GM12864 (cell line): ENCODE data around the gene RCCD1.

Experiments
- DNase-seq: peaks from one replicate; pipeline ENCODE4 v3.0.0-alpha.2; 2011; ENCODE audit warnings: low read depth
- H3K4me3 ChIP-seq: 2 replicates; pipeline ENCODE4 v1.5.1; 2011; ENCODE audit warnings: mild to moderate bottlenecking, low read depth, low read length, control low read depth
- TF ChIP-seq, protein P1 (sequence below): IDR thresholded peaks from 2 replicates; pipeline ENCODE4 v1.5.1; 2011; ENCODE audit warnings: low read depth, mild to moderate bottlenecking, moderate library complexity, low read length, control low read depth, inconsistent platforms; ENCODE audit errors: missing control alignments

Gene RCCD1

DNA sequence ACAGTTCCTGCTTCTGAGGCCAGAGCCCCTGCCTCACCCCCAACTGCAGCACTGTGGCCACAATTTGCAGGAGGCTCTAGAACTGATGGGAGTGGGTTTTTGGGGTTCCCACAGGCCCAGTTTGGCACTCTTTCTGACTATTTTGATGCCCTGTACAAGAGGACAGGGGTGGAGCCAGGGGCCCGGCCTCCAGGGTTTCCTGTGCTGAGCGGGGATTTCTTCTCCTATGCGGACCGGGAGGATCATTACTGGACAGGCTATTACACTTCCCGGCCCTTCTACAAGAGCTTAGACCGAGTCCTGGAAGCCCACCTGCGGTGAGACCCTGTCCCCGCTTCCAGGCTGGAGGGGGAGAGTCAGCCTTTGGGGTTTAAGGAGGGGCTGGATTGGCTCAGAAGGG lies 44.7 kb upstream of the RCCD1 start:
- DNase-seq = no peak
- TF ChIP-seq, protein P1, sequence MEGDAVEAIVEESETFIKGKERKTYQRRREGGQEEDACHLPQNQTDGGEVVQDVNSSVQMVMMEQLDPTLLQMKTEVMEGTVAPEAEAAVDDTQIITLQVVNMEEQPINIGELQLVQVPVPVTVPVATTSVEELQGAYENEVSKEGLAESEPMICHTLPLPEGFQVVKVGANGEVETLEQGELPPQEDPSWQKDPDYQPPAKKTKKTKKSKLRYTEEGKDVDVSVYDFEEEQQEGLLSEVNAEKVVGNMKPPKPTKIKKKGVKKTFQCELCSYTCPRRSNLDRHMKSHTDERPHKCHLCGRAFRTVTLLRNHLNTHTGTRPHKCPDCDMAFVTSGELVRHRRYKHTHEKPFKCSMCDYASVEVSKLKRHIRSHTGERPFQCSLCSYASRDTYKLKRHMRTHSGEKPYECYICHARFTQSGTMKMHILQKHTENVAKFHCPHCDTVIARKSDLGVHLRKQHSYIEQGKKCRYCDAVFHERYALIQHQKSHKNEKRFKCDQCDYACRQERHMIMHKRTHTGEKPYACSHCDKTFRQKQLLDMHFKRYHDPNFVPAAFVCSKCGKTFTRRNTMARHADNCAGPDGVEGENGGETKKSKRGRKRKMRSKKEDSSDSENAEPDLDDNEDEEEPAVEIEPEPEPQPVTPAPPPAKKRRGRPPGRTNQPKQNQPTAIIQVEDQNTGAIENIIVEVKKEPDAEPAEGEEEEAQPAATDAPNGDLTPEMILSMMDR = no peak
- H3K4me3 ChIP-seq = no peak overlapping the region

DNA sequence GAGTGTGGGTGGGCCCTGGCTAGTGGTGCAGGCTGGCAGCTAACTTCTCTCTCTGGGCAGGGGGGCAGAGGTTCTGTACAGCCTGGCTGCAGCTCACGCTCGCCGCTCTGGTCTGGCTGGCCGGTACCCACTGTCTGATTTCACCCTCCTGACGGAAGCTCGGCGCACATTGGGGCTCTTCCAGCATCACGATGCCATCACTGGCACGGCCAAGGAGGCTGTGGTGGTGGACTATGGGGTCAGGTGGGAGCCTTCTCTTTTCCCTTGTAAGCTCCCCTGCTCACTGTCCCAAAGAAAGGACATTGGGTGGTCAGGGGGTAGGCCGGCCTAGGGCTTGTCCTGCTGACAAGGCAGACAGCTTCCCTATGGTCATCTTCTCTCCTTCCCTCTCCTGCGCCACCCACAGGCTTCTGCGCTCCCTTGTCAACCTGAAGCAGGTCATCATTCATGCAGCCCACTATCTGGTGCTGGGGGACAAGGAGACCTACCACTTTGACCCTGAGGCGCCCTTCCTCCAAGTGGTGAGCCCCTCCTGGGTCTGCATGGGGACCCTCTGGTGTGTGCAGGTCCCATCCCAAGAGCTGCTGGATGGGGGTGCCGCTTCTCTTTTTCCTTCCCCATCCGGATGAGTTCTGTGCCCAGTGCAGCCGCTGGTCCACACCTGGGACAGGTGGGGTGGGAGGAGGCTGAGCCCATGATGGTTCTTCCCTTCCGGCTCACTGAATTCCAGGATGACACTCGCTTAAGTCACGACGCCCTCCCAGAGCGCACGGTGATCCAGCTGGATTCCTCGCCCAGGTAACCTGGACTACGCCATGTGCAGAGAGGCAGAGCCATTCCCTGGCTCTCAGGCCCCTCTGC lies 44.0 kb upstream of the RCCD1 start:
- TF ChIP-seq, protein P1 = no peak
- DNase-seq = no peak
- H3K4me3 ChIP-seq = no peak overlapping the region

DNA sequence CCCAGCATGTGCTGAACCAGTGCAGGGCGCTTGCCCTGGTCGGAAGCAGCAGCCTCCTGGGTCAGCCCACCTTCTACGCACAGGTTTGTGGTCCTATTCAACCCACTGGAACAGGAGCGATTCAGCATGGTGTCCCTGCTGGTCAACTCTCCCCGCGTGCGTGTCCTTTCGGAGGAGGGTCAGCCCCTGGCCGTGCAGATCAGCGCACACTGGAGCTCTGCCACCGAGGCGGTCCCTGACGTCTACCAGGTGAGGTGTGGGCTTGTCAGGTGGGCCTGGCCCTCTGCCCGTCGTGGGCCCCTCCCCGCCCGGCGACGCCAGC lies 43.4 kb upstream of the RCCD1 start:
- DNase-seq = no peak
- TF ChIP-seq, protein P1 = no peak
- no peak overlapping the region for H3K4me3 ChIP-seq

DNA sequence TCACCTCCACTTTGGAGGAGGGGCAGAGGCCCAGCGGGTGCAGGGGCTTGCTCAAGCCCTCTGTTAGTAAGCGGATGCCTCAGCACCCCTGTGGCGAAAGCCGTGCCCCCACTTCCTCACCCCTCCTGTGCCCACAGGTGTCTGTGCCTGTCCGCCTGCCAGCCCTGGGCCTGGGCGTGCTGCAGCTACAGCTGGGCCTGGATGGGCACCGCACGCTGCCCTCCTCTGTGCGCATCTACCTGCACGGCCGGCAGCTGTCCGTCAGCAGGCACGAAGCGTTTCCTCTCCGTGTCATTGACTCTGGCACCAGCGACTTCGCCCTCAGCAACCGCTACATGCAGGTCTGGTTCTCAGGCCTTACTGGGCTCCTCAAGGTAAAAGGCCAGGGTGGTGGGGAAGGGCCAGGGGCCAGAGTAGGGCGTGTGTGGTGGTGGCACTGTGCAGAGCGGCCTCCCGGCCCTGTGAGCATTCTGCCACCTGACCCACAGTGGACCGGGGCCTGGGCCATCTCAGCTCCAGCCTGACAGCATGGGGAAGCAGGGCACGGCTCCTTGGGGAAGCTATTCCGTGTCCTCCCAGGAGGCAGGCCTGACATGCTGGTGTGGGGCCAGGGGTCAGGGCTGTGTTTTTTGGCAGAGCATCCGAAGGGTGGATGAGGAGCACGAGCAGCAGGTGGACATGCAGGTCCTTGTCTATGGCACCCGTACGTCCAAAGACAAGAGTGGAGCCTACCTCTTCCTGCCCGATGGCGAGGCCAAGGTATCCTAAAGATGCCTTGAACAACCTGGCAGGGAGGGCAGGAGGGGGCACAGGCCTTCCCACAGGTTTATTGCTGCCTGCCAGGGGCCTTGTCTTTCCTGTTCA lies 42.5 kb upstream of the RCCD1 start:
- TF ChIP-seq, protein P1 = no peak
- DNase-seq = no peak

DNA sequence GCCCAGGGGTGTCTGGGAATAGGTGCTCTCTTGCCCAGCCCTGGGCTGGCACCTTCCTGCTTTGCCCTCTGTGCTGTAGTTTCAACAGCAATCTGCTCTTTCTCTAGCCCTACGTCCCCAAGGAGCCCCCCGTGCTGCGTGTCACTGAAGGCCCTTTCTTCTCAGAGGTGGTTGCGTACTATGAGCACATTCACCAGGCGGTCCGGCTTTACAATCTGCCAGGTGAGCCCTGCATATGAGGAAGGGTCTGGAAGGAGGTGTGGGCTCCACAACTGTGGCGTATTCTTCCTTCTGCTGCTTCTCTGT lies 42.0 kb upstream of the RCCD1 start:
- no peak overlapping the region for H3K4me3 ChIP-seq
- TF ChIP-seq, protein P1 = no peak
- DNase-seq = no peak

More for the DNA sequence above, 42.5 kb upstream of the RCCD1 start:
- H3K4me3 ChIP-seq = no peak overlapping the region

DNA sequence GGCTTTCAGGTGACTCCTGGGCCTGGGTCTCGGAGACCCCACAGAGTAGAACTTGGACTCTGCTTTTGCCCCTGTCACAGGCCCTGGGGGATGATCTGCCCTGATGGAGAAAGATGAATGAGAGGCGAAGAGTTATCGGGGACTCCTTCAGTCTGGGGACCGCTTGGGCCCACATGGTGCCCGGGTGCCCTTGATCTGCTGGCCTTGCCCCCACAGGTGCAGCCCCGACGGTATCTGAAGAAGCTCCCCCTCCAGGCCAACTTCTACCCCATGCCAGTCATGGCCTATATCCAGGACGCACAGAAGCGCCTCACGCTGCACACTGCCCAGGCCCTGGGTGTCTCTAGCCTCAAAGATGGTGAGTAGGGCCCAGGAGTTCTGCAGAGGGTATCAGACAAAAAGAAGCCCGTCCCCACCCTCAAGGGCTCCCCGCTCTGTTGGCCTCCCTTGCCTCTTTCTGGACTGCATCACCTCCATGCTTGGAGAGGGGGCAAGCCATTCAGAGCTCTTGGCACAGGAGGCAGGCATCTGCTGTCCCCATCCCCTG lies 41.2 kb upstream of the RCCD1 start:
- TF ChIP-seq, protein P1 = no peak
- no peak overlapping the region for H3K4me3 ChIP-seq
- DNase-seq = no peak
